ENCODE data around the gene MKNK2. TPM values are rescaled to one million over a fixed set of nuclear protein-coding genes. Genes with fewer than 3 reads are reported as not detected.
A peak's percentile ranks its signal among the peaks of the same experiment; 100 is the strongest.

Gene MKNK2
- total RNA-seq, 3 donors from 2014 or later (not counting 1 experiment from before 2014, with no cell fraction given) = 259 to 389 (median 322) TPM

- no peaks in the 10 kb centered on the region for H3K9me3 ChIP-seq (ENCODE audit: control insufficient read depth, insufficient read depth, low read length)
- H3K27me3 ChIP-seq (ENCODE audit: control insufficient read depth, insufficient read depth, low read length) = no peaks in the 10 kb centered on the region
- WGBS (ENCODE audit: insufficient coverage) = 87% methylated on average over 15 of the region's 17 CpGs
- no peaks in the 10 kb centered on the region for H3K27me3 Mint-ChIP-seq (ENCODE audit: low read depth in 2 of 2)
- H3K27ac ChIP-seq (ENCODE audit: low read length) = peak overlapping the region; percentile 77
- peaks cover 38% of the 10 kb centered on the region for H3K36me3 ChIP-seq (ENCODE audit: control insufficient read depth, insufficient read depth, low read length)
- no peak for ATAC-seq
- peaks cover 87% of the 10 kb centered on the region for H3K4me1 ChIP-seq (ENCODE audit: control insufficient read depth, insufficient read depth, low read length)
- no peak for DNase-seq
- TF ChIP-seq CTCF (IDR thresholded peaks at IDR 0.05) = no peak
- peak overlapping the region; percentile 73 for H3K4me3 Mint-ChIP-seq
- H3K27ac Mint-ChIP-seq = peak overlapping the region; percentile 71 to 89
- H3K9me3 Mint-ChIP-seq = no peaks in the 10 kb centered on the region
- no peaks in the 10 kb centered on the region for H3K36me3 Mint-ChIP-seq
- H3K4me3 ChIP-seq (ENCODE audit: low read length) = no peak overlapping the region
- intact Hi-C loops (cut with micrococcal nuclease) = no loop called here
- peaks cover 10 to 51% of the 10 kb centered on the region in 2 donors for H3K4me1 Mint-ChIP-seq
Observed at GRCh38 chr19:2048104-2048958, 2.7 kb downstream of the MKNK2 start.

- WGBS (ENCODE audit: insufficient coverage) = 67% methylated on average over 22 of the region's 22 CpGs
- no peak for DNase-seq
- H3K36me3 ChIP-seq (ENCODE audit: control insufficient read depth, insufficient read depth, low read length) = peaks cover 45% of the 10 kb centered on the region
Observed at GRCh38 chr19:2047449-2048103, 3.5 kb downstream of the MKNK2 start.

GRCh38 chr19:2047076-2047448, 4.0 kb downstream of the MKNK2 start:
- Mint-ChIP-seq H3K27ac (peak overlapping the region in 1 of 2 donors; percentile 89), H3K4me1 (peaks cover 14 to 50% of the 10 kb centered on the region in 2 donors), H3K4me3 (no peak overlapping the region), H3K27me3 (ENCODE audit: low read depth in 2 of 2) (no peaks in the 10 kb centered on the region), H3K36me3 (no peaks in the 10 kb centered on the region), H3K9me3 (no peaks in the 10 kb centered on the region)
- DNase-seq = no peak
- Histone ChIP-seq H3K9me3 (ENCODE audit: control insufficient read depth, insufficient read depth, low read length) (no peaks in the 10 kb centered on the region), H3K27ac (ENCODE audit: low read length) (no peak overlapping the region), H3K27me3 (ENCODE audit: control insufficient read depth, insufficient read depth, low read length) (no peaks in the 10 kb centered on the region), H3K4me1 (ENCODE audit: control insufficient read depth, insufficient read depth, low read length) (peaks cover 87% of the 10 kb centered on the region), H3K36me3 (ENCODE audit: control insufficient read depth, insufficient read depth, low read length) (peaks cover 48% of the 10 kb centered on the region), H3K4me3 (ENCODE audit: low read length) (no peak overlapping the region)
- intact Hi-C loops (cut with micrococcal nuclease) = no loop called here
- no peak for ATAC-seq
- TF ChIP-seq CTCF (IDR thresholded peaks at IDR 0.05) = no peak
- WGBS (ENCODE audit: insufficient coverage) = 77% methylated on average over 6 of the region's 6 CpGs

More at GRCh38 chr19:2047449-2048103, 3.5 kb downstream of the MKNK2 start:
- no peaks in the 10 kb centered on the region for H3K9me3 ChIP-seq (ENCODE audit: control insufficient read depth, insufficient read depth, low read length)
- intact Hi-C loops (cut with micrococcal nuclease) = no loop called here
- Mint-ChIP-seq H3K9me3 (no peaks in the 10 kb centered on the region), H3K36me3 (no peaks in the 10 kb centered on the region), H3K27ac (peak overlapping the region in 1 of 2 donors; percentile 89), H3K27me3 (ENCODE audit: low read depth in 2 of 2) (no peaks in the 10 kb centered on the region), H3K4me3 (no peak overlapping the region), H3K4me1 (peaks cover 10 to 50% of the 10 kb centered on the region in 2 donors)
- TF ChIP-seq CTCF (IDR thresholded peaks at IDR 0.05) = no peak
- peak overlapping the region; percentile 16 for H3K27ac ChIP-seq (ENCODE audit: low read length)
- no peak overlapping the region for H3K4me3 ChIP-seq (ENCODE audit: low read length)
- ATAC-seq = no peak
- H3K4me1 ChIP-seq (ENCODE audit: control insufficient read depth, insufficient read depth, low read length) = peaks cover 88% of the 10 kb centered on the region
- no peaks in the 10 kb centered on the region for H3K27me3 ChIP-seq (ENCODE audit: control insufficient read depth, insufficient read depth, low read length)
